HG03571 (cell line): ENCODE results near the gene TMPRSS13.

ENCODE experiments used
- ATAC-seq: cut with Tn5 transposase; IDR thresholded peaks from one replicate; pipeline ENCODE4 v1.9.1; 2021; ENCODE audit not compliant: unreplicated experiment

Gene TMPRSS13

DNA sequence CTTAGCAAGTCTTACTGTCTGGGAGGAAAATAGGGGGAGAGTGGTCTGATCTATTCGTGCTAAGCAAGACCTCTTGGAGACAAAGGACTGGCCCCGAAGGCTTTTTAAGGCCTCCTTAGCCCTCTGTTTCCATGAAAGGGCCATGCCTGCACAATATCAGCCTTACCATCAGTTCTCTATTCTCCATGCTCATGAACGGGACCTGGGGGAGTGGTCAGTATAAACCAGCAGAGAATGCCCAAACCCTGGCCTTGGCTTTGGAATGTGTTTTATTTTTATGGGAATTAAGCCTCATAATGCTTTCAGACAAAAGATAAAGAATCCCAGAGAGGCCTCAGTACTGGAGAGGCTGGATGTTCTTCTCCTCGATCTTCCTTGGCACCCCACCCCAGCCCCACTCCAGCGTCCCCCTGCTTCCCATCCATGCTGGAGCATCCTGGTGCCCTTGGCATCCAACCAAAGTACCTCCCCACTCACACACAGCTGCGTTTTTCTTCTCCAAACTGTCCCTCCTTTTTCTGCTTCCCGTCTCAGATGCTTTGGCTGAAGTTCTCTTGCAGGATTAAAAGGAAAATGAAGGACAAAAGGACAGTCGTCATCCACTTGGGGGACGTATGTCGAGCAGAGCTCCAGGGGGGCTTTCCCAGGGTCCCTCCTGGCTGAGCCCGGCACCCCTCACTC lies 71.3 kb downstream of the TMPRSS13 start:
- no peak for ATAC-seq

DNA sequence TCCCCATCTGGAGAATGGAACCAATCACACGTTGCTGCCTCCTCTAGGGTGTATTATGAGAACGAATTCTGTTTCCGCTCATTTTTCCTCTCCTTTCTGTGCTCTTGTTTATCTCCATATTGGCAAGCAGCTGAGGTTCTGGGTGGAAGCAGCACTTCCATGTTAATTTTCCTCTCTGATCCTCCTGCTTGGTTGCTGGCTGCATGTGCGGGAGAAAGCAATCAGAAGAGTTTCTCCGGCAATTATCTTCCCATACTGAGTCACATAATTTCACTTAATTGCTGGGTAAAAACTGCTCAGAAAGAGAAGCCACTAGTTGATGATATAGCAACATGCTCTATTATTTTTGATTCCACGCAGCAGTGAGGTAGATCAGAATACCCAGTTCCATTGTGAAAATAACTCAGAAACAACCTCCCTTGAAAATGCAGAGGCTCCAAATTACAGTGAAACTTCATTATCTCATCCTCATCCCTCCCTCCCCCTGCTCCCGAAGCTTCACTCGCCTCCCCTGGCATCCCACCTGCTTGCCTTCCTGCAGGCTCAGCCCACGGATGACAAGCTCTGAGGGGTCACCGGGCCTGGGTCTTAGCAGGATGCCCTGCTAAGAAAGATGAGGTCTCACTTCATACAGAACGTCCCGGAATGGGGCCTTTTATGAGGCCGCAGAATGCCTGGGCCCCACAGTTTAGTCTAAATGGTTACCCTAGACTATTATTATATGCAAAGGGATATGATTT lies 73.1 kb downstream of the TMPRSS13 start:
- ATAC-seq: no peak

DNA sequence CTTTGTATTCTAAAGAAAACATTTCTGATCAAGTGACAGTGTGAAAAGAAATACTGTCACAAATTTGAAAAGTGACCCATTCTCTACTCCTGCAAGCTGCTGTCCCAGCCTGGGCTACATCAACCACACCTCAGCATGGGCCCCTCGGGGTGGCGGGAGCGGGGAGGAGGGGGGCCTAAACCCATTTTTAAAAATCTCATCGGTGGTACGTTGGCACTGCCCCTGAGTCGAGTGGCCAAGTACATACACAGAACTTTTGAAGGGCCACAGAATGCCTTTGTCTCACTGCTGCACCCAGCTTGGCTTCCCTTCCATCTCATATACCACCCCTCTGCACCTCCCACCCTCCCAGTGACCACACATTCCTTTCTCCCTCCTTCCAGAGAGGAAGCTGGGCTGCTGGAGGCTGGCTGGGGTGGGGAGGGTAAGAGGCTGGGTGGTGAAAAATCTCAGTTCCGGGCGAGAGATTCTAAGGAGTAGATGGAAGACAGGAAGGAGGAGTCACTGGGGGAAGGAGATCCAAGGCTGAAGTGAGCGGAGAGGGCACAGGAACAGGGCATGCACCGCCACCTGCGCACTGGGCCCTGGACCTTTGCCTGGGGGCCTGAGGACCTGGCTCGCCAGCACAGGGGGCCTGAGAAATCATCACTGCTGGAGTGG lies 73.9 kb downstream of the TMPRSS13 start:
- no peak for ATAC-seq

DNA sequence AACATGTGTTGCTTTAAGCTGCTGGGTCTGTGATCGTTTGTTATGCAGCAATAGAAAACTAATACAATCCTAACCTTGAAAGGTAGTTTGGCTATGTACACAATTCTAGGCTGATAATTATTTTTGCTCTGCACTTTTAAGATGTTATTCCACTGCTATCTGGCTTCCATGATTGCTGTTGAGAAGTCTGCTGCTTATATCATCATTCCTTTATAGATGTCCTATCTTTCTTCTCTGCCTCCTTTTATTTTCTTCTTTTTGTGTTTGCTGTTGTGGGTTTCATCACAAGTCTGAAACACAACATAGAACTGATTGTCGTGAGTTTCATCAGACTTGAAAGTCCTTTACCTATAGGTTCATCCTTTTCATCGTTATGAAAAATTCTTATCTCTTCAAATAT lies 76.9 kb downstream of the TMPRSS13 start:
- no peak for ATAC-seq

DNA sequence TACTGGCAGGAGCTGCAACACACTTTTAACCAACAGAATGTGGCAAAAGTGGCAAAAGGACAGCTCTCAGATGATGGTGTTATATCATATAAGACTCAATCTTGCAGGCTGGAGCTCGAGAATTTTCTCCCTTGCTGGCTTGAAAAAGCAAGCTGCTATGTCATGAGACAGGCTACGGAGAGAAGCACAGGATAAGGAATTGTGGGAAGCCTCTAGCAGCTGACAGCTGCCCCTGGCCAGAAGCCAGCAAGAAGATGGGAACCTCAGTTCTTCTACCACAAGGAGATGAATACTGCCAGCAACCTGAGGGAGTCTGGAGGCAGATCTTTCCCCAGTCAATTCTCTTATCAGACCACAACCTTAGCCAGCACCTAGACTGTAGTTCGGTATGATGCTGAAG lies 77.3 kb downstream of the TMPRSS13 start:
- ATAC-seq: no peak

DNA sequence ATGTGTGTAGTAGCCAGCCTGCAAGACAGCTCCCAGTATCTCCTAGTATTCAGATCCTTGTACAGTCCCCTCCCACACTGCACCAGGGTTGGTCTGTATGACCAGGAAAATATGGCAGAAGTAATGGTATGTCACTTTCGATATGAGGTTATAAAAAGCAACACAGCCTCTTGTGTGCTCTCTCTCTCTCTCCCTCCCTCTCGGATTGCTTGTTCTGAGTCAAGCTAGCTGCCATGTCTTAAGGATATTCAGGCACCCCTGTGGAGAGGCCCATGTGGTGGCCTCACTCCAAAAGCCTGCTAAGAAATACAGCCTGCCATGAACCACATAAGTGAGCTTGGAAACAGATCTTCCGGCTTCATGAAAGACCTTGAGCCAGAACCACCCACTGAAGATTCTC lies 78.1 kb downstream of the TMPRSS13 start:
- ATAC-seq: no peak
